GM18507 (cell line): ENCODE data around the gene GET4.

Experiments
- DNase-seq: peaks from one replicate; pipeline ENCODE4 v3.0.0; 2011; ENCODE audit warnings: low read depth; ENCODE audit not compliant: insufficient read length; ENCODE audit errors: extremely low spot score
- FAIRE-seq: peaks from 2 replicates; lab custom pipeline; 2011; peaks lifted over from hg19 to GRCh38; lab: Jason Lieb, UNC

Gene GET4

GRCh38 chr7:909358-910329 is 33.3 kb downstream of the GET4 start:
- FAIRE-seq, result peak; percentile 89
- DNase-seq, result no peak

GRCh38 chr7:910441-910861 is 34.1 kb downstream of the GET4 start:
- FAIRE-seq (peak; percentile 56), DNase-seq (no peak)

- DNase-seq, result no peak
- FAIRE-seq, result no peak
Measured at GRCh38 chr7:910931-911431, 34.6 kb downstream of the GET4 start.

GRCh38 chr7:911791-912480 is 35.6 kb downstream of the GET4 start:
- no peak for FAIRE-seq
- no peak for DNase-seq

- FAIRE-seq (no peak), DNase-seq (no peak)
Measured at GRCh38 chr7:913736-914520, 37.6 kb downstream of the GET4 start.

GRCh38 chr7:914521-915194 is 38.3 kb downstream of the GET4 start:
- no peak for DNase-seq
- FAIRE-seq, result no peak

- no peak for FAIRE-seq
Measured at GRCh38 chr7:915291-916218, 39.2 kb downstream of the GET4 start.

GRCh38 chr7:916291-916941 is 40.1 kb downstream of the GET4 start:
- FAIRE-seq (no peak), DNase-seq (no peak)

More at GRCh38 chr7:915291-916218, 39.2 kb downstream of the GET4 start:
- DNase-seq, result no peak

GRCh38 chr7:917255-918117 is 41.1 kb downstream of the GET4 start:
- FAIRE-seq (no peak), DNase-seq (no peak)

- FAIRE-seq, result no peak
- DNase-seq, result no peak
Measured at GRCh38 chr7:918118-918425, 41.7 kb downstream of the GET4 start.

- FAIRE-seq (no peak), DNase-seq (no peak)
Measured at GRCh38 chr7:918441-919113, 42.2 kb downstream of the GET4 start.

- no peak for FAIRE-seq
- DNase-seq, result no peak
Measured at GRCh38 chr7:919114-919442, 42.7 kb downstream of the GET4 start.

- FAIRE-seq, result no peak
- DNase-seq, result no peak
Measured at GRCh38 chr7:919924-920341, 43.6 kb downstream of the GET4 start.

GRCh38 chr7:920351-921070 is 44.2 kb downstream of the GET4 start:
- FAIRE-seq, result no peak
- no peak for DNase-seq

- no peak for DNase-seq
- no peak for FAIRE-seq
Measured at GRCh38 chr7:921071-921461, 44.7 kb downstream of the GET4 start.
